ENCODE data around the gene PRRT2.

The PRRT2 gene

GRCh38 chr16:29813644-29814562, 1.9 kb downstream of the PRRT2 start:
- TF ChIP-seq, protein P1, sequence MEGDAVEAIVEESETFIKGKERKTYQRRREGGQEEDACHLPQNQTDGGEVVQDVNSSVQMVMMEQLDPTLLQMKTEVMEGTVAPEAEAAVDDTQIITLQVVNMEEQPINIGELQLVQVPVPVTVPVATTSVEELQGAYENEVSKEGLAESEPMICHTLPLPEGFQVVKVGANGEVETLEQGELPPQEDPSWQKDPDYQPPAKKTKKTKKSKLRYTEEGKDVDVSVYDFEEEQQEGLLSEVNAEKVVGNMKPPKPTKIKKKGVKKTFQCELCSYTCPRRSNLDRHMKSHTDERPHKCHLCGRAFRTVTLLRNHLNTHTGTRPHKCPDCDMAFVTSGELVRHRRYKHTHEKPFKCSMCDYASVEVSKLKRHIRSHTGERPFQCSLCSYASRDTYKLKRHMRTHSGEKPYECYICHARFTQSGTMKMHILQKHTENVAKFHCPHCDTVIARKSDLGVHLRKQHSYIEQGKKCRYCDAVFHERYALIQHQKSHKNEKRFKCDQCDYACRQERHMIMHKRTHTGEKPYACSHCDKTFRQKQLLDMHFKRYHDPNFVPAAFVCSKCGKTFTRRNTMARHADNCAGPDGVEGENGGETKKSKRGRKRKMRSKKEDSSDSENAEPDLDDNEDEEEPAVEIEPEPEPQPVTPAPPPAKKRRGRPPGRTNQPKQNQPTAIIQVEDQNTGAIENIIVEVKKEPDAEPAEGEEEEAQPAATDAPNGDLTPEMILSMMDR (conservative IDR thresholded peaks at IDR 0.05; ENCODE audit: low read depth), result no peak
- no peak for DNase-seq (ENCODE audit: low spot score)
- peak overlapping the region; percentile 99 for H3K27ac ChIP-seq
- POLR2A ChIA-PET (ENCODE audit: low non-redundant PET), result no interaction called here
- CTCF ChIA-PET, result interaction anchor here (0.6 kb wide), 3 partner anchors 88 to 764 kb away, joined by 3 read pairs; no protein-coding TSS in a partner anchor

DNA sequence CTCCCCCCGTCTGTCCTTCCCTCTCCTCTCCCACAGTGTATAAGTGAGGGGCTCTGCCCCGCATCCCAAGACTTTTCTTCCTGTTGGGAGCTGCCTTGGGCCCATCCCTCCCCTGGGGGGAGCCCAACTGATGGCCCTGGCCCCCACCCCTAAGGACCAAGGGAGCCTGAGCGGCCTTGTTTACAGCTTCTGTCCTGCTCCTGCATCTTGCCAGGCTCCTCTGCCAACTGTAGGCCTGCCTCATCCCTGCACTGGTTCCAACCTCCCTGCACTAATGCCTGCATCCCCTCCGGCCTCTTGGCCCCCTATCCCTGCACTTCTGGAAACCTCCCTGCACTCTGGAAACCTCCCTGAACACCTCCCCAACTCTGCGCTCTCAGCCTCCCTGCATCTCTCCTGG, 2.6 kb downstream of the PRRT2 start:
- CTCF ChIA-PET, result interaction anchor here (0.6 kb wide), 3 partner anchors 89 to 763 kb away, joined by 3 read pairs; no protein-coding TSS in a partner anchor
- POLR2A ChIA-PET (ENCODE audit: low non-redundant PET), result interaction anchor here (3.1 kb wide), 1 partner anchor 8 kb away, joined by 10 read pairs; the partner anchor contains the start of gene MAZ
- TF ChIP-seq, protein P1 (conservative IDR thresholded peaks at IDR 0.05; ENCODE audit: low read depth), result no peak
- no peak for DNase-seq (ENCODE audit: low spot score)
- H3K27ac ChIP-seq, result peak overlapping the region; percentile 99

GRCh38 chr16:29815032-29815721, 3.2 kb downstream of the PRRT2 start:
- TF ChIP-seq, protein P1 (conservative IDR thresholded peaks at IDR 0.05; ENCODE audit: low read depth), result no peak
- CTCF ChIA-PET, result interaction anchor here (0.6 to 2.0 kb wide), 10 partner anchors 8 to 545 kb away, joined by 3 to 15 read pairs (median 4); partner anchors contain the start of gene KIF22
- H3K27ac ChIP-seq, result peak overlapping the region; percentile 99
- DNase-seq (ENCODE audit: low spot score), result no peak
- POLR2A ChIA-PET (ENCODE audit: low non-redundant PET), result interaction anchor here (0.7 to 3.1 kb wide), 3 partner anchors 8 to 96 kb away, joined by 4 to 10 read pairs (median 5); partner anchors contain the start of gene MAZ

GRCh38 chr16:29815793-29816693, 4.0 kb downstream of the PRRT2 start, which contains the start of gene PAGR1:
Gene PAGR1 (plus strand): TSS chr16:29816152. CDS start chr16:29816526, 374 bp downstream.
- ChIA-PET CTCF (interaction anchor here (0.6 to 2.0 kb wide), 11 partner anchors 8 to 544 kb away, joined by 3 to 15 read pairs (median 4); partner anchors contain the start of gene KIF22), POLR2A (ENCODE audit: low non-redundant PET) (interaction anchor here (0.7 to 3.1 kb wide), 4 partner anchors 9 to 96 kb away, joined by 3 to 10 read pairs (median 4); partner anchors contain the start of gene MAZ)
- TF ChIP-seq, protein P1 (conservative IDR thresholded peaks at IDR 0.05; ENCODE audit: low read depth), result peak; percentile 92
- H3K27ac ChIP-seq, result peak within 1 kb of the TSS; percentile 99
- peak; percentile 95 for DNase-seq (ENCODE audit: low spot score)

DNA sequence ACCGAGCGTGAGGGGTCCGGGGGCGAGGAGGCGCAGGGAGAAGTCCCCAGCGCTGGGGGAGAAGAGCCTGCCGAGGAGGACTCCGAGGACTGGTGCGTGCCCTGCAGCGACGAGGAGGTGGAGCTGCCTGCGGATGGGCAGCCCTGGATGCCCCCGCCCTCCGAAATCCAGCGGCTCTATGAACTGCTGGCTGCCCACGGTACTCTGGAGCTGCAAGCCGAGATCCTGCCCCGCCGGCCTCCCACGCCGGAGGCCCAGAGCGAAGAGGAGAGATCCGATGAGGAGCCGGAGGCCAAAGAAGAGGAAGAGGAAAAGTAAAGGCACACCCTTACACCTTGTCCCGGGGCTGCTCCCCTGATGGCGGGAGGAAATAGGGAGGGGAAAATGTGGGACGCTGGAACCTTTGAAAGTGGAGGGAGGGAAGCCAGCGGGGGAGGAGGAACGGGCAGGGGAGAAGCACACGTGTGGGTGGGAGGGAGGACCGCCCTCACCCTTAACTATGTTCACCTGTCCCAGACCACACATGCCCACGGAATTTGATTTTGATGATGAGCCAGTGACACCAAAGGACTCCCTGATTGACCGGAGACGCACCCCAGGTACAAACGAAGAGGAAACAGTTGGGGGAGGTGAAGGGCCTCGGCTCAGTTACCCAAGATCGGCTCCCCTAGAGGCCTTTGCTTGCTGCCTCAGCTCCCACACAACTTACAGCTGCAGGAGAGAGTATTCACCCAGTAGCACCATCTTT, 4.9 kb downstream of the PRRT2 start:
- TF ChIP-seq, protein P1 (conservative IDR thresholded peaks at IDR 0.05; ENCODE audit: low read depth), result no peak
- peak; percentile 49 for DNase-seq (ENCODE audit: low spot score)
- CTCF ChIA-PET, result interaction anchor here (0.6 to 2.0 kb wide), 4 partner anchors 8 to 126 kb away, joined by 3 to 15 read pairs (median 6); no protein-coding TSS in a partner anchor
- H3K27ac ChIP-seq, result peak overlapping the region; percentile 99
- POLR2A ChIA-PET (ENCODE audit: low non-redundant PET), result interaction anchor here (0.7 to 3.1 kb wide), 4 partner anchors 10 to 249 kb away, joined by 3 to 13 read pairs (median 8); partner anchors contain the start of genes ALDOA and MAZ
